ENCODE results near the gene ZNF346.

DNA sequence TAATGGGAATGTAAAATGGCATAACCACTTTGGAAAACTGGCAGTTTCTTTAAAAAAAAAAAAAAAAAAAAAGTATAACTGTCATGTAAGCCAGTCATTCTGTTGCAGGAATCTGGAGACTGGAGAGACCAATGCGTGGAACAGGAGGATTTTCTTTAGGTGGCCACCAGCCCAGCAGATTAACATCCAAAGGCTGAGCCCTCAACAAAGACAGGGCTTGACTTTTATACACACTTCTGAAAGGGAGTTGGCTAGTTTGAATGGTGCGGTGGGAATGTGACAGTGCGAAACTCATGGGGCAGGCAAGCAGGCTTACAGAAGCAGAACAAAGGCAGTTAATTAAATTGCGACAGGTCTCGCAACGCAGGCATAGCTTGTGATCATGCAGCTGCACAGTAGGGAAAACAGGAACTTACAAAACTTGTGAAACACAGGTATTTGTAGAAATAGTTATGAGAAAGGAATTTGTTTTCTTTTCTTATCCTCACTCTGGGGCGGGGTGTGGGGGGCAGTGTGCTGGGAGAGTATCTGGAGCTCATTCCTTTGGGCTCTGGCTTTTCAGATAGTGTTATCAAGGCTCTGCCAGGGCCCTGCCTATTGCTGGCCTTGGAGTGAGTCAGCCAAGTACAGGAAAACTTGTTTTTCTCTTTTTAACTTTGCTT lies 27.9 kb upstream of the ZNF346 start:
- TF ChIP-seq RCOR1 (conservative IDR thresholded peaks at IDR 0.05; ENCODE audit: low read depth, low read length) (no peak), SPI1 (IDR thresholded peaks at IDR 0.05; ENCODE audit: borderline replicate concordance, insufficient read depth, low read depth, low read length) (no peak), MXI1 (IDR thresholded peaks at IDR 0.05; ENCODE audit: low read depth, low read length) (no peak), CREB1 (IDR thresholded peaks at IDR 0.05; ENCODE audit: low read depth) (peak; percentile 41; the same call in 1 of the 2 replicates), POLR2A (IDR thresholded peaks at IDR 0.05; ENCODE audit: low read depth, low read length) (no peak), POLR2AphosphoS5 (IDR thresholded peaks at IDR 0.05; ENCODE audit: low read length) (no peak; the same call in 1 of the 2 replicates), RFX5 (IDR thresholded peaks at IDR 0.05; ENCODE audit: low read depth, low read length) (no peak), FOXM1 (IDR thresholded peaks at IDR 0.05; ENCODE audit: low read depth, low read length) (0 out of 2 replicates have a peak, but pooled peaks have one; percentile 35)
- TF ChIP-seq, protein P1, sequence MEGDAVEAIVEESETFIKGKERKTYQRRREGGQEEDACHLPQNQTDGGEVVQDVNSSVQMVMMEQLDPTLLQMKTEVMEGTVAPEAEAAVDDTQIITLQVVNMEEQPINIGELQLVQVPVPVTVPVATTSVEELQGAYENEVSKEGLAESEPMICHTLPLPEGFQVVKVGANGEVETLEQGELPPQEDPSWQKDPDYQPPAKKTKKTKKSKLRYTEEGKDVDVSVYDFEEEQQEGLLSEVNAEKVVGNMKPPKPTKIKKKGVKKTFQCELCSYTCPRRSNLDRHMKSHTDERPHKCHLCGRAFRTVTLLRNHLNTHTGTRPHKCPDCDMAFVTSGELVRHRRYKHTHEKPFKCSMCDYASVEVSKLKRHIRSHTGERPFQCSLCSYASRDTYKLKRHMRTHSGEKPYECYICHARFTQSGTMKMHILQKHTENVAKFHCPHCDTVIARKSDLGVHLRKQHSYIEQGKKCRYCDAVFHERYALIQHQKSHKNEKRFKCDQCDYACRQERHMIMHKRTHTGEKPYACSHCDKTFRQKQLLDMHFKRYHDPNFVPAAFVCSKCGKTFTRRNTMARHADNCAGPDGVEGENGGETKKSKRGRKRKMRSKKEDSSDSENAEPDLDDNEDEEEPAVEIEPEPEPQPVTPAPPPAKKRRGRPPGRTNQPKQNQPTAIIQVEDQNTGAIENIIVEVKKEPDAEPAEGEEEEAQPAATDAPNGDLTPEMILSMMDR (IDR thresholded peaks at IDR 0.05 in 2 of 3, conservative IDR thresholded peaks at IDR 0.05 in 1 of 3; ENCODE audit: control insufficient read depth in 2 of 3, extremely low read depth in 1 of 3, insufficient read depth in 1 of 3, low read depth in 3 of 3, low read length in 3 of 3) = no peak
- TF ChIP-seq, protein P2, sequence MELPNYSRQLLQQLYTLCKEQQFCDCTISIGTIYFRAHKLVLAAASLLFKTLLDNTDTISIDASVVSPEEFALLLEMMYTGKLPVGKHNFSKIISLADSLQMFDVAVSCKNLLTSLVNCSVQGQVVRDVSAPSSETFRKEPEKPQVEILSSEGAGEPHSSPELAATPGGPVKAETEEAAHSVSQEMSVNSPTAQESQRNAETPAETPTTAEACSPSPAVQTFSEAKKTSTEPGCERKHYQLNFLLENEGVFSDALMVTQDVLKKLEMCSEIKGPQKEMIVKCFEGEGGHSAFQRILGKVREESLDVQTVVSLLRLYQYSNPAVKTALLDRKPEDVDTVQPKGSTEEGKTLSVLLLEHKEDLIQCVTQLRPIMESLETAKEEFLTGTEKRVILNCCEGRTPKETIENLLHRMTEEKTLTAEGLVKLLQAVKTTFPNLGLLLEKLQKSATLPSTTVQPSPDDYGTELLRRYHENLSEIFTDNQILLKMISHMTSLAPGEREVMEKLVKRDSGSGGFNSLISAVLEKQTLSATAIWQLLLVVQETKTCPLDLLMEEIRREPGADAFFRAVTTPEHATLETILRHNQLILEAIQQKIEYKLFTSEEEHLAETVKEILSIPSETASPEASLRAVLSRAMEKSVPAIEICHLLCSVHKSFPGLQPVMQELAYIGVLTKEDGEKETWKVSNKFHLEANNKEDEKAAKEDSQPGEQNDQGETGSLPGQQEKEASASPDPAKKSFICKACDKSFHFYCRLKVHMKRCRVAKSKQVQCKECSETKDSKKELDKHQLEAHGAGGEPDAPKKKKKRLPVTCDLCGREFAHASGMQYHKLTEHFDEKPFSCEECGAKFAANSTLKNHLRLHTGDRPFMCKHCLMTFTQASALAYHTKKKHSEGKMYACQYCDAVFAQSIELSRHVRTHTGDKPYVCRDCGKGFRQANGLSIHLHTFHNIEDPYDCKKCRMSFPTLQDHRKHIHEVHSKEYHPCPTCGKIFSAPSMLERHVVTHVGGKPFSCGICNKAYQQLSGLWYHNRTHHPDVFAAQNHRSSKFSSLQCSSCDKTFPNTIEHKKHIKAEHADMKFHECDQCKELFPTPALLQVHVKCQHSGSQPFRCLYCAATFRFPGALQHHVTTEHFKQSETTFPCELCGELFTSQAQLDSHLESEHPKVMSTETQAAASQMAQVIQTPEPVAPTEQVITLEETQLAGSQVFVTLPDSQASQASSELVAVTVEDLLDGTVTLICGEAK (IDR thresholded peaks at IDR 0.05; ENCODE audit: borderline replicate concordance) = no peak
- TF ChIP-seq, protein P3, sequence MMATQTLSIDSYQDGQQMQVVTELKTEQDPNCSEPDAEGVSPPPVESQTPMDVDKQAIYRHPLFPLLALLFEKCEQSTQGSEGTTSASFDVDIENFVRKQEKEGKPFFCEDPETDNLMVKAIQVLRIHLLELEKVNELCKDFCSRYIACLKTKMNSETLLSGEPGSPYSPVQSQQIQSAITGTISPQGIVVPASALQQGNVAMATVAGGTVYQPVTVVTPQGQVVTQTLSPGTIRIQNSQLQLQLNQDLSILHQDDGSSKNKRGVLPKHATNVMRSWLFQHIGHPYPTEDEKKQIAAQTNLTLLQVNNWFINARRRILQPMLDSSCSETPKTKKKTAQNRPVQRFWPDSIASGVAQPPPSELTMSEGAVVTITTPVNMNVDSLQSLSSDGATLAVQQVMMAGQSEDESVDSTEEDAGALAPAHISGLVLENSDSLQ (IDR thresholded peaks at IDR 0.05) = peak; percentile 71
